Lower leg skin (tissue), 3 donors: Measurements from ENCODE around the gene SUPT4H1.

ENCODE experiments used
- POLR2A ChIP-seq, 2 donors: fragments of 450-650 bp; IDR thresholded peaks; one replicate each; pipeline ENCODE4 v1.6.1; 2016 to 2017; ENCODE audit warnings: antibody characterized with exemption in 2 of 2, mild to moderate bottlenecking in 1 of 2, moderate library complexity in 1 of 2
- TF ChIP-seq, protein P1 (sequence below), 3 donors: fragments of 450-650 bp; IDR thresholded peaks; one replicate each; pipeline ENCODE4 v1.5.1; 2016; ENCODE audit warnings: antibody characterized with exemption in 3 of 3, mild to moderate bottlenecking in 3 of 3, moderate library complexity in 2 of 3

DNA sequence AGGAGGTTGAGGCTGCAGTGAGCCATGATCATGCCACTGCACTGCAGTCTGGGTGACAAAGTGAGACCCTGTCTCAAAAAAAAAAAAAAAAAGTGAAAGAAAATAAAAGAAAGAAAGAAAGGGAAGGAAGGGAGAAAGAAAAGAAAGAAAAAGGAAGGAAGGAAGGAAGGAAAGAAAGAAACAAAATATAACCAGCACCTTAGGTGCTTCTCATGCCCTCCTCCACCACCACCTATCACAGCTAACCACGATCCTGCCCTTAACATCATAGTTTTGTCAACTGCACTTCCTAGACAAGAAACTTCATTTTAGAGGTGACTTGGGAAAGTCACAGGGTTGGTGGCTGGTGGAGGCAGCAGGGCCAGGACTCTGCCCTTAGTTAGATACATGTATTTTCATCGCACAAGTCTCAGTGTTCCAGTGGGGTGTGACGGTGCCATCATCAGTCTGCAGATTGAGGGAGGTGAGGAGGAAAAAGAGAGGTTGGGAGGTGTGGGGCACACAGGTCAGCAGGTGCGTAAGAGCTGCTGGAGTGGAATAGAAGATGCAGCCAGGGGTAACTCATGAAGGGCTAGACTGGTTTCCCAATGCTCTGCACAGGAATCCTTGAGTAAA is 10.0 kb downstream of the SUPT4H1 start:
- TF ChIP-seq, protein P1, sequence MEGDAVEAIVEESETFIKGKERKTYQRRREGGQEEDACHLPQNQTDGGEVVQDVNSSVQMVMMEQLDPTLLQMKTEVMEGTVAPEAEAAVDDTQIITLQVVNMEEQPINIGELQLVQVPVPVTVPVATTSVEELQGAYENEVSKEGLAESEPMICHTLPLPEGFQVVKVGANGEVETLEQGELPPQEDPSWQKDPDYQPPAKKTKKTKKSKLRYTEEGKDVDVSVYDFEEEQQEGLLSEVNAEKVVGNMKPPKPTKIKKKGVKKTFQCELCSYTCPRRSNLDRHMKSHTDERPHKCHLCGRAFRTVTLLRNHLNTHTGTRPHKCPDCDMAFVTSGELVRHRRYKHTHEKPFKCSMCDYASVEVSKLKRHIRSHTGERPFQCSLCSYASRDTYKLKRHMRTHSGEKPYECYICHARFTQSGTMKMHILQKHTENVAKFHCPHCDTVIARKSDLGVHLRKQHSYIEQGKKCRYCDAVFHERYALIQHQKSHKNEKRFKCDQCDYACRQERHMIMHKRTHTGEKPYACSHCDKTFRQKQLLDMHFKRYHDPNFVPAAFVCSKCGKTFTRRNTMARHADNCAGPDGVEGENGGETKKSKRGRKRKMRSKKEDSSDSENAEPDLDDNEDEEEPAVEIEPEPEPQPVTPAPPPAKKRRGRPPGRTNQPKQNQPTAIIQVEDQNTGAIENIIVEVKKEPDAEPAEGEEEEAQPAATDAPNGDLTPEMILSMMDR (IDR thresholded peaks at IDR 0.05), result no peak
- TF ChIP-seq POLR2A (IDR thresholded peaks at IDR 0.05), result no peak
